Measurements from ENCODE around the gene CDH13. TPM values are rescaled to one million over a fixed set of nuclear protein-coding genes. Genes with fewer than 3 reads are reported as not detected.

Gene CDH13
- total and polyA plus RNA-seq, 2 experiments from 2014 or later, result 1.2 to 1.5 TPM

GRCh38 chr16:83814659-83814985 is 1187.9 kb downstream of the CDH13 start:
- Histone ChIP-seq H3K4me3 (no peak overlapping the region), H2AFZ (no peak overlapping the region), H3K27me3 (no peaks in the 10 kb centered on the region), H3K79me2 (peaks cover 22% of the 10 kb centered on the region), H3K36me3 (replicated peaks; ENCODE audit: insufficient read depth, low read depth) (no peaks in the 10 kb centered on the region), H3K4me2 (peak overlapping the region; percentile 66), H3K9me2 (replicated peaks; ENCODE audit: insufficient read depth) (no peaks in the 10 kb centered on the region), H3K4me1 (ENCODE audit: insufficient read depth) (peaks cover 11% of the 10 kb centered on the region), H3K27ac (peak overlapping the region; percentile 10), H3K9me3 (ENCODE audit: low read depth) (no peaks in the 10 kb centered on the region), H4K20me1 (ENCODE audit: insufficient read depth, poor library complexity, severe bottlenecking) (peaks cover 3% of the 10 kb centered on the region)
- 64% methylated on average over 4 of the region's 4 CpGs for WGBS (ENCODE audit: low lambda C conversion rate, missing lambda C conversion rate)
- no peak for TF ChIP-seq EZH2 (IDR thresholded peaks at IDR 0.05; ENCODE audit: borderline replicate concordance)
- TF ChIP-seq, protein P1, sequence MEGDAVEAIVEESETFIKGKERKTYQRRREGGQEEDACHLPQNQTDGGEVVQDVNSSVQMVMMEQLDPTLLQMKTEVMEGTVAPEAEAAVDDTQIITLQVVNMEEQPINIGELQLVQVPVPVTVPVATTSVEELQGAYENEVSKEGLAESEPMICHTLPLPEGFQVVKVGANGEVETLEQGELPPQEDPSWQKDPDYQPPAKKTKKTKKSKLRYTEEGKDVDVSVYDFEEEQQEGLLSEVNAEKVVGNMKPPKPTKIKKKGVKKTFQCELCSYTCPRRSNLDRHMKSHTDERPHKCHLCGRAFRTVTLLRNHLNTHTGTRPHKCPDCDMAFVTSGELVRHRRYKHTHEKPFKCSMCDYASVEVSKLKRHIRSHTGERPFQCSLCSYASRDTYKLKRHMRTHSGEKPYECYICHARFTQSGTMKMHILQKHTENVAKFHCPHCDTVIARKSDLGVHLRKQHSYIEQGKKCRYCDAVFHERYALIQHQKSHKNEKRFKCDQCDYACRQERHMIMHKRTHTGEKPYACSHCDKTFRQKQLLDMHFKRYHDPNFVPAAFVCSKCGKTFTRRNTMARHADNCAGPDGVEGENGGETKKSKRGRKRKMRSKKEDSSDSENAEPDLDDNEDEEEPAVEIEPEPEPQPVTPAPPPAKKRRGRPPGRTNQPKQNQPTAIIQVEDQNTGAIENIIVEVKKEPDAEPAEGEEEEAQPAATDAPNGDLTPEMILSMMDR (IDR thresholded peaks at IDR 0.05; ENCODE audit: poor library complexity), result no peak
- no peak for TF ChIP-seq EZH2phosphoT487 (IDR thresholded peaks at IDR 0.05; ENCODE audit: low read depth, severe bottlenecking, unreplicated experiment)
- no peak for DNase-seq (ENCODE audit: low spot score)

- WGBS (ENCODE audit: low lambda C conversion rate, missing lambda C conversion rate), result 94% methylated on average over 12 of the region's 12 CpGs
- no peak overlapping the region for H3K4me2 ChIP-seq
- TF ChIP-seq EZH2phosphoT487 (IDR thresholded peaks at IDR 0.05; ENCODE audit: low read depth, severe bottlenecking, unreplicated experiment), result no peak
- TF ChIP-seq, protein P1 (IDR thresholded peaks at IDR 0.05; ENCODE audit: poor library complexity), result no peak
- no peak for TF ChIP-seq EZH2 (IDR thresholded peaks at IDR 0.05; ENCODE audit: borderline replicate concordance)
Measured at GRCh38 chr16:83817022-83817421, 1190.3 kb downstream of the CDH13 start.

DNA sequence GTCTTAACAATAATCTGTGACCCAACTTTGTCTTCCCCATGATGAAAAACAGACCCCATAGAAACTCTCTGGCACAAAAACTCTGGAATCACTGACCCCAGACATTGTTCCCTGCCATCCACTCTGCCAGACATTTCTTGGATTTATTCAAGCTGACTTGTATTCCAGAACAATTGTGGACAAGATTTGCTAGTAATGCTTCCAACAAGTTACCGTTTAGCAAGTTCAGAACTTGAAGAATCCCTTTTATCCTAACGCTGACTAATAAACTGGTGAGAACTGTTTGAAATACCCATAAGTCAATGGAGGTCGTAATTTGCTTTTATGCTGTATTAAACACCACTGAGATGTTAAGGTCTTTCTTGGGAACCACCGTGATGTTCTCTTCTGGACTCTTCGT is 1191.5 kb downstream of the CDH13 start:
- Histone ChIP-seq H2AFZ (no peak overlapping the region), H3K4me1 (ENCODE audit: insufficient read depth) (peaks cover 11% of the 10 kb centered on the region), H3K27me3 (no peaks in the 10 kb centered on the region), H3K79me2 (no peaks in the 10 kb centered on the region), H3K36me3 (replicated peaks; ENCODE audit: insufficient read depth, low read depth) (no peaks in the 10 kb centered on the region), H3K9me3 (ENCODE audit: low read depth) (no peaks in the 10 kb centered on the region), H4K20me1 (ENCODE audit: insufficient read depth, poor library complexity, severe bottlenecking) (no peaks in the 10 kb centered on the region), H3K27ac (no peak overlapping the region), H3K9me2 (replicated peaks; ENCODE audit: insufficient read depth) (no peaks in the 10 kb centered on the region), H3K4me2 (no peak overlapping the region), H3K4me3 (no peak overlapping the region)
- DNase-seq (ENCODE audit: low spot score), result no peak
- 67% methylated on average over 5 of the region's 5 CpGs for WGBS (ENCODE audit: low lambda C conversion rate, missing lambda C conversion rate)
- TF ChIP-seq EZH2 (IDR thresholded peaks at IDR 0.05; ENCODE audit: borderline replicate concordance) (no peak), EZH2phosphoT487 (IDR thresholded peaks at IDR 0.05; ENCODE audit: low read depth, severe bottlenecking, unreplicated experiment) (no peak)
- TF ChIP-seq, protein P1 (IDR thresholded peaks at IDR 0.05; ENCODE audit: poor library complexity), result no peak

More at GRCh38 chr16:83817022-83817421, 1190.3 kb downstream of the CDH13 start:
- no peaks in the 10 kb centered on the region for H3K36me3 ChIP-seq (replicated peaks; ENCODE audit: insufficient read depth, low read depth)
- peaks cover 11% of the 10 kb centered on the region for H3K4me1 ChIP-seq (ENCODE audit: insufficient read depth)
- no peak overlapping the region for H3K4me3 ChIP-seq
- no peak overlapping the region for H3K27ac ChIP-seq
- no peaks in the 10 kb centered on the region for H4K20me1 ChIP-seq (ENCODE audit: insufficient read depth, poor library complexity, severe bottlenecking)
- H2AFZ ChIP-seq, result no peak overlapping the region
- peaks cover 4% of the 10 kb centered on the region for H3K79me2 ChIP-seq
- H3K9me2 ChIP-seq (replicated peaks; ENCODE audit: insufficient read depth), result no peaks in the 10 kb centered on the region
- no peaks in the 10 kb centered on the region for H3K9me3 ChIP-seq (ENCODE audit: low read depth)
- DNase-seq (ENCODE audit: low spot score), result no peak
- no peaks in the 10 kb centered on the region for H3K27me3 ChIP-seq

- 71% methylated on average over 8 of the region's 8 CpGs for WGBS (ENCODE audit: low lambda C conversion rate, missing lambda C conversion rate)
- no peaks in the 10 kb centered on the region for H3K9me2 ChIP-seq (replicated peaks; ENCODE audit: insufficient read depth)
Measured at GRCh38 chr16:83819361-83819760, 1192.6 kb downstream of the CDH13 start.

More at GRCh38 chr16:83819361-83819760, 1192.6 kb downstream of the CDH13 start:
- Histone ChIP-seq H3K36me3 (replicated peaks; ENCODE audit: insufficient read depth, low read depth) (no peaks in the 10 kb centered on the region), H3K4me1 (ENCODE audit: insufficient read depth) (peaks cover 3% of the 10 kb centered on the region), H3K9me3 (ENCODE audit: low read depth) (no peaks in the 10 kb centered on the region), H3K27me3 (no peaks in the 10 kb centered on the region), H2AFZ (no peak overlapping the region), H3K4me2 (no peak overlapping the region), H4K20me1 (ENCODE audit: insufficient read depth, poor library complexity, severe bottlenecking) (no peaks in the 10 kb centered on the region), H3K4me3 (no peak overlapping the region), H3K79me2 (no peaks in the 10 kb centered on the region), H3K27ac (no peak overlapping the region)
- no peak for DNase-seq (ENCODE audit: low spot score)
- TF ChIP-seq EZH2 (IDR thresholded peaks at IDR 0.05; ENCODE audit: borderline replicate concordance) (no peak), EZH2phosphoT487 (IDR thresholded peaks at IDR 0.05; ENCODE audit: low read depth, severe bottlenecking, unreplicated experiment) (no peak)
- TF ChIP-seq, protein P1 (IDR thresholded peaks at IDR 0.05; ENCODE audit: poor library complexity), result no peak

Measured in hepatocyte (in vitro differentiated cells).